A549 (cell line): ENCODE data around the gene LDLRAD4. TPM values are rescaled to one million over a fixed set of nuclear protein-coding genes. Genes with fewer than 3 reads are reported as not detected.

Source experiments
- ATAC-seq, 2 experiments: fragments of 200-7000 bp in 1 of 2; fragments of >200 bp in 1 of 2; cut with Nextera tagmentation in 1 of 2; cut with Tn5 transposase in 1 of 2; 3 replicates each; pipeline versions ENCODE4 v1.8.0 to v1.9.1; 2018 to 2020; ENCODE audit warnings: mild to moderate bottlenecking in 1 of 2, moderate library complexity in 1 of 2
- CTCF ChIA-PET: fragments of 300-600 bp; sonication (Branson Sonifier 250); formaldehyde crosslinking; extraction: SDS; loops from one replicate; lab custom pipeline; 2021; ENCODE audit warnings: antibody characterized with exemption, inconsistent platforms; lab: Yijun Ruan, JAX
- POLR2A ChIA-PET: fragments of 350-600 bp; formaldehyde crosslinking; extraction: SDS; loops from one replicate; lab custom pipeline; 2021; ENCODE audit warnings: antibody characterized with exemption, inconsistent platforms; lab: Yijun Ruan, JAX
- DNase-seq, 2 experiments: peaks; one replicate each; pipeline versions ENCODE4 v3.0.0 to v3.0.0-alpha.2; 2011 to 2016; ENCODE audit warnings: low read depth in 1 of 2, low spot score in 1 of 2
- FAIRE-seq: peaks from 2 replicates; lab custom pipeline; 2011; peaks lifted over from hg19 to GRCh38; lab: Jason Lieb, UNC
- H3K27ac ChIP-seq, 2 experiments: fragments of >200 bp; sonication (Bioruptor Twin); formaldehyde crosslinking; 3 replicates each; pipeline ENCODE4 v1.5.1; 2016 to 2017
- H3K4me1 ChIP-seq: fragments of >200 bp; sonication (Bioruptor Twin); formaldehyde crosslinking; 3 replicates; pipeline ENCODE4 v1.6.1; 2016
- H3K4me2 ChIP-seq: fragments of >200 bp; sonication (Bioruptor Twin); formaldehyde crosslinking; 3 replicates; pipeline ENCODE4 v1.6.1; 2016
- H3K4me3 ChIP-seq: fragments of >200 bp; sonication (Bioruptor Twin); formaldehyde crosslinking; 3 replicates; pipeline ENCODE4 v1.5.1; 2016
- H3K9me3 ChIP-seq: fragments of >200 bp; sonication (Bioruptor Twin); formaldehyde crosslinking; 3 replicates; pipeline ENCODE4 v1.6.1; 2016
- CBX8 ChIP-seq: fragments of 200-600 bp; sonication (generic); IDR thresholded peaks from 2 replicates; pipeline ENCODE4 v1.6.1; 2016
- CHD4 ChIP-seq: fragments of 200-600 bp; sonication (generic); IDR thresholded peaks from 2 replicates; pipeline ENCODE4 v1.6.1; 2016; ENCODE audit warnings: antibody characterized with exemption, mild to moderate bottlenecking, borderline replicate concordance
- EHF ChIP-seq: fragments of 250-450 bp; sonication (Bioruptor Pico); IDR thresholded peaks from 2 replicates; pipeline ENCODE4 v1.5.0; 2020; ENCODE audit warnings: mild to moderate bottlenecking
- ESRRA ChIP-seq: fragments of 150-350 bp; IDR thresholded peaks from 2 replicates; pipeline ENCODE4 v1.6.1; 2014; ENCODE audit warnings: mild to moderate bottlenecking, low read length, borderline replicate concordance
- HDAC2 ChIP-seq: fragments of 200-600 bp; sonication (generic); IDR thresholded peaks from 2 replicates; pipeline ENCODE4 v1.6.1; 2016
- HEYL ChIP-seq: fragments of 250-450 bp; sonication (Bioruptor Pico); IDR thresholded peaks from 2 replicates; pipeline ENCODE4 v1.8.0; 2021; ENCODE audit warnings: mild to moderate bottlenecking, moderate library complexity
- HOXB5 ChIP-seq: fragments of 250-450 bp; sonication (Bioruptor Pico); IDR thresholded peaks from 2 replicates; pipeline ENCODE4 v1.5.0; 2020; ENCODE audit warnings: mild to moderate bottlenecking, moderate library complexity
- JUNB ChIP-seq: fragments of >200 bp; sonication (Bioruptor Twin); formaldehyde crosslinking; IDR thresholded peaks from 2 replicates; pipeline ENCODE4 v1.6.1; 2016
- MAZ ChIP-seq: fragments of 150-350 bp; IDR thresholded peaks from 2 replicates; pipeline ENCODE4 v1.6.1; 2014; ENCODE audit warnings: antibody characterized with exemption, low read depth, low read length, borderline replicate concordance
- MYC ChIP-seq: IDR thresholded peaks from 2 replicates; pipeline ENCODE4 v1.6.1; 2012; ENCODE audit warnings: mild to moderate bottlenecking, inconsistent platforms, low read length, improper control_type of control experiment, borderline replicate concordance
- NPAS2 ChIP-seq: fragments of 250-450 bp; sonication (Bioruptor Pico); IDR thresholded peaks from 2 replicates; pipeline ENCODE4 v1.8.0; 2022; ENCODE audit warnings: mild to moderate bottlenecking, moderate library complexity, borderline replicate concordance
- RFX5 ChIP-seq: fragments of 450-650 bp; IDR thresholded peaks from 2 replicates; pipeline ENCODE4 v1.7.1; 2014; ENCODE audit warnings: antibody characterized with exemption, mild to moderate bottlenecking, moderate library complexity
- RNF2 ChIP-seq: fragments of 200-600 bp; sonication (generic); IDR thresholded peaks from 2 replicates; pipeline ENCODE4 v1.6.1; 2016; ENCODE audit warnings: low read depth, mild to moderate bottlenecking, antibody characterized with exemption, moderate library complexity, borderline replicate concordance
- ZC3H11A ChIP-seq: fragments of 450-650 bp; IDR thresholded peaks from 2 replicates; pipeline ENCODE4 v1.6.1; 2014; ENCODE audit warnings: antibody characterized with exemption, mild to moderate bottlenecking
- ZNF302 ChIP-seq: fragments of 250-450 bp; sonication (Bioruptor Pico); IDR thresholded peaks from 2 replicates; pipeline ENCODE4 v1.9.0; 2021; ENCODE audit warnings: inconsistent platforms, mild to moderate bottlenecking, moderate library complexity
- WGBS: methylation state at CpG from one replicate; pipeline ENCODE4 v1.1.6; 2017; ENCODE audit errors: missing lambda C conversion rate; 5-methylcytosine and 5-hydroxymethylcytosine counted together
- polyA plus RNA-seq, 4 experiments: library from polyadenylated mRNA; depleted of rRNA in 3 of 4; stranded (reverse); fragments of >200 nt; fragmentation: RNase III in 1 of 4; extraction: RNeasy Plus Mini Kit Qiagen cat#74134 plus additional on column Dnase treatment in 1 of 4; gene quantifications; 2 replicates in 3 of 4; 3 replicates in 1 of 4; pipeline ENCODE4 v1.2.3, GENCODE V29; 2011 to 2017
- TF ChIP-seq, protein P1 (sequence below): fragments of >200 bp; sonication (Bioruptor Twin); formaldehyde crosslinking; IDR thresholded peaks from 3 replicates; pipeline ENCODE4 v1.5.1; 2016
- TF ChIP-seq, protein P2 (sequence below): IDR thresholded peaks from 2 replicates; pipeline ENCODE4 v1.6.1; 2012; ENCODE audit warnings: low read depth, borderline replicate concordance
- TF ChIP-seq, protein P3 (sequence below): fragments of 250-450 bp; sonication (Bioruptor Pico); IDR thresholded peaks from 2 replicates; pipeline ENCODE4 v1.5.0; 2021; ENCODE audit warnings: mild to moderate bottlenecking, moderate library complexity, borderline replicate concordance
- TF ChIP-seq, protein P4 (sequence below): fragments of >200 bp; sonication (Bioruptor Twin); formaldehyde crosslinking; IDR thresholded peaks from 3 replicates; pipeline ENCODE4 v1.6.1; 2016

The LDLRAD4 gene
- polyA plus RNA-seq, 2 of the 4 experiments (the other 2 are of a cell fraction) = 5.2 to 7.6 TPM

DNA sequence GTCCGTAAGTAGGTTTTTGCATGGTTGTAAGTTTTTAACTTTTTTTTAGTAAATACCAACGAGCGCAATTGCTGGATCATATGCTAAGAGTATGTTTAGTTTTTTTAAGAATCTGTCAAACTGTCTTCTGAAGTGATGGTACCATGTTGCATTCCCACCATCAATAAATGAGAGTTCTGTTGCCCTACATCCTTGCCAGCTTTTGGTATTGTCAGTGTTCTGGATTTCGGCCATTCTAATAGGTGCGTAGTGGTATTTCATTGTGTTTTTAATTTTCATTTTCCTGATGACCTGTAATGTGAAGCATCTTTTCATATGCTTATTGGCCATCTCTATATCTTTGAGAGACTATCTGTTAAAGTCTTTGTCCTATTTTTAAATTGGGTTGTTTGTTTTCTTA is 114.3 kb downstream of the LDLRAD4 start:
- CTCF ChIA-PET = no interaction called here
- no peak overlapping the region for H3K4me3 ChIP-seq
- POLR2A ChIA-PET = no interaction called here
- TF ChIP-seq MYC (no peak), MAZ (no peak), RNF2 (no peak)
- TF ChIP-seq, protein P1, sequence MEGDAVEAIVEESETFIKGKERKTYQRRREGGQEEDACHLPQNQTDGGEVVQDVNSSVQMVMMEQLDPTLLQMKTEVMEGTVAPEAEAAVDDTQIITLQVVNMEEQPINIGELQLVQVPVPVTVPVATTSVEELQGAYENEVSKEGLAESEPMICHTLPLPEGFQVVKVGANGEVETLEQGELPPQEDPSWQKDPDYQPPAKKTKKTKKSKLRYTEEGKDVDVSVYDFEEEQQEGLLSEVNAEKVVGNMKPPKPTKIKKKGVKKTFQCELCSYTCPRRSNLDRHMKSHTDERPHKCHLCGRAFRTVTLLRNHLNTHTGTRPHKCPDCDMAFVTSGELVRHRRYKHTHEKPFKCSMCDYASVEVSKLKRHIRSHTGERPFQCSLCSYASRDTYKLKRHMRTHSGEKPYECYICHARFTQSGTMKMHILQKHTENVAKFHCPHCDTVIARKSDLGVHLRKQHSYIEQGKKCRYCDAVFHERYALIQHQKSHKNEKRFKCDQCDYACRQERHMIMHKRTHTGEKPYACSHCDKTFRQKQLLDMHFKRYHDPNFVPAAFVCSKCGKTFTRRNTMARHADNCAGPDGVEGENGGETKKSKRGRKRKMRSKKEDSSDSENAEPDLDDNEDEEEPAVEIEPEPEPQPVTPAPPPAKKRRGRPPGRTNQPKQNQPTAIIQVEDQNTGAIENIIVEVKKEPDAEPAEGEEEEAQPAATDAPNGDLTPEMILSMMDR = no peak
- TF ChIP-seq, all 56 proteins: peak for 0
- WGBS = 68% methylated on average over 5 of the region's 5 CpGs
- Histone ChIP-seq H3K27ac (no peak overlapping the region), H3K4me2 (no peak overlapping the region), H3K4me1 (no peaks in the 10 kb centered on the region), H3K9me3 (no peaks in the 10 kb centered on the region)
- FAIRE-seq (no peak), DNase-seq (no peak), ATAC-seq (no peak)

DNA sequence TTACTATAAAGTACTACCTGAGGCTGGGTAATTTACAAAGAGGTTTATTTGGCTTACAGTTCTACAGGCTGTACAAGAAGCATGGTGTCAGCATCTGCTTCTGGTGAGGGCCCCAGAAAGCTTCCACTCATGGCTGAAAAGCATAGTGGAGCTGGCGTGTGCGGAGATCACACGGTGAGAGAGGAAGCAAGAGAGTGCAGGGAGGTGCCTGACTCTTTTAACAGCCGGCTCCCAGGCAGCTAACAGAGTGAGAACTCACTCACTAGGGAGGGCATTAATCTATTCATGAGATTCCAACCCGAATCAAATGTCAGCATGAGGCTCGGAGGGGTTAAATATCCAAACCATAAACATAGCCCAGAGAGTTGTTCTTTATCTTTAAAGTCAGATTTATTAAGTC is 117.3 kb downstream of the LDLRAD4 start:
- Histone ChIP-seq H3K4me2 (no peak overlapping the region), H3K9me3 (0 out of 3 replicates have a peak, but pooled peaks cover 2% of the 10 kb centered on the region), H3K27ac (no peak overlapping the region), H3K4me3 (no peak overlapping the region), H3K4me1 (no peaks in the 10 kb centered on the region)
- ATAC-seq = no peak
- no peak for FAIRE-seq
- 63% methylated on average over 6 of the region's 6 CpGs for WGBS
- no peak for DNase-seq
- POLR2A ChIA-PET = no interaction called here
- no peak for TF ChIP-seq ESRRA
- no peak for TF ChIP-seq HEYL (CRISPR knock-in tag)
- TF ChIP-seq ZC3H11A = no peak
- TF ChIP-seq CHD4 = no peak
- no peak for TF ChIP-seq MAZ
- TF ChIP-seq, protein P2, sequence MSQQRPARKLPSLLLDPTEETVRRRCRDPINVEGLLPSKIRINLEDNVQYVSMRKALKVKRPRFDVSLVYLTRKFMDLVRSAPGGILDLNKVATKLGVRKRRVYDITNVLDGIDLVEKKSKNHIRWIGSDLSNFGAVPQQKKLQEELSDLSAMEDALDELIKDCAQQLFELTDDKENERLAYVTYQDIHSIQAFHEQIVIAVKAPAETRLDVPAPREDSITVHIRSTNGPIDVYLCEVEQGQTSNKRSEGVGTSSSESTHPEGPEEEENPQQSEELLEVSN = no peak
- TF ChIP-seq ZNF302 = no peak
- TF ChIP-seq, protein P3, sequence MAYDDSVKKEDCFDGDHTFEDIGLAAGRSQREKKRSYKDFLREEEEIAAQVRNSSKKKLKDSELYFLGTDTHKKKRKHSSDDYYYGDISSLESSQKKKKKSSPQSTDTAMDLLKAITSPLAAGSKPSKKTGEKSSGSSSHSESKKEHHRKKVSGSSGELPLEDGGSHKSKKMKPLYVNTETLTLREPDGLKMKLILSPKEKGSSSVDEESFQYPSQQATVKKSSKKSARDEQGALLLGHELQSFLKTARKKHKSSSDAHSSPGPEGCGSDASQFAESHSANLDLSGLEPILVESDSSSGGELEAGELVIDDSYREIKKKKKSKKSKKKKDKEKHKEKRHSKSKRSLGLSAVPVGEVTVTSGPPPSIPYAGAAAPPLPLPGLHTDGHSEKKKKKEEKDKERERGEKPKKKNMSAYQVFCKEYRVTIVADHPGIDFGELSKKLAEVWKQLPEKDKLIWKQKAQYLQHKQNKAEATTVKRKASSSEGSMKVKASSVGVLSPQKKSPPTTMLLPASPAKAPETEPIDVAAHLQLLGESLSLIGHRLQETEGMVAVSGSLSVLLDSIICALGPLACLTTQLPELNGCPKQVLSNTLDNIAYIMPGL (CRISPR knock-in tag) = no peak
- no peak for TF ChIP-seq CBX8
- no peak for TF ChIP-seq EHF (CRISPR knock-in tag)
- no peak for TF ChIP-seq NPAS2 (CRISPR knock-in tag)
- TF ChIP-seq HOXB5 (CRISPR knock-in tag) = no peak
- no peak for TF ChIP-seq JUNB
- TF ChIP-seq RFX5 = no peak
- TF ChIP-seq, protein P4, sequence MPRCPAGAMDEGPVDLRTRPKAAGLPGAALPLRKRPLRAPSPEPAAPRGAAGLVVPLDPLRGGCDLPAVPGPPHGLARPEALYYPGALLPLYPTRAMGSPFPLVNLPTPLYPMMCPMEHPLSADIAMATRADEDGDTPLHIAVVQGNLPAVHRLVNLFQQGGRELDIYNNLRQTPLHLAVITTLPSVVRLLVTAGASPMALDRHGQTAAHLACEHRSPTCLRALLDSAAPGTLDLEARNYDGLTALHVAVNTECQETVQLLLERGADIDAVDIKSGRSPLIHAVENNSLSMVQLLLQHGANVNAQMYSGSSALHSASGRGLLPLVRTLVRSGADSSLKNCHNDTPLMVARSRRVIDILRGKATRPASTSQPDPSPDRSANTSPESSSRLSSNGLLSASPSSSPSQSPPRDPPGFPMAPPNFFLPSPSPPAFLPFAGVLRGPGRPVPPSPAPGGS = no peak
- TF ChIP-seq, protein P1 = no peak
- no peak for TF ChIP-seq HDAC2
- TF ChIP-seq, all 56 proteins: peak for 0
- CTCF ChIA-PET = no interaction called here
